ENCODE measurements around the gene PDS5A.

The PDS5A gene

GRCh38 chr4:39834269-39834668 is 143.4 kb downstream of the PDS5A start:
- H3K4me3 ChIP-seq: no peak overlapping the region
- no peak for DNase-seq
- H3K36me3 ChIP-seq: peaks cover 39 to 95% (median 76%) of the 10 kb centered on the region in 3 donors
- intact Hi-C loops (cut with DNase I; ENCODE audit: low total_unique reads): no loop called here
- H3K27ac ChIP-seq: no peak overlapping the region
- H3K4me1 ChIP-seq: no peaks in the 10 kb centered on the region
- no peaks in the 10 kb centered on the region for H3K27me3 ChIP-seq
- TF ChIP-seq, protein P1, sequence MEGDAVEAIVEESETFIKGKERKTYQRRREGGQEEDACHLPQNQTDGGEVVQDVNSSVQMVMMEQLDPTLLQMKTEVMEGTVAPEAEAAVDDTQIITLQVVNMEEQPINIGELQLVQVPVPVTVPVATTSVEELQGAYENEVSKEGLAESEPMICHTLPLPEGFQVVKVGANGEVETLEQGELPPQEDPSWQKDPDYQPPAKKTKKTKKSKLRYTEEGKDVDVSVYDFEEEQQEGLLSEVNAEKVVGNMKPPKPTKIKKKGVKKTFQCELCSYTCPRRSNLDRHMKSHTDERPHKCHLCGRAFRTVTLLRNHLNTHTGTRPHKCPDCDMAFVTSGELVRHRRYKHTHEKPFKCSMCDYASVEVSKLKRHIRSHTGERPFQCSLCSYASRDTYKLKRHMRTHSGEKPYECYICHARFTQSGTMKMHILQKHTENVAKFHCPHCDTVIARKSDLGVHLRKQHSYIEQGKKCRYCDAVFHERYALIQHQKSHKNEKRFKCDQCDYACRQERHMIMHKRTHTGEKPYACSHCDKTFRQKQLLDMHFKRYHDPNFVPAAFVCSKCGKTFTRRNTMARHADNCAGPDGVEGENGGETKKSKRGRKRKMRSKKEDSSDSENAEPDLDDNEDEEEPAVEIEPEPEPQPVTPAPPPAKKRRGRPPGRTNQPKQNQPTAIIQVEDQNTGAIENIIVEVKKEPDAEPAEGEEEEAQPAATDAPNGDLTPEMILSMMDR (IDR thresholded peaks at IDR 0.05): no peak
- H3K9me3 ChIP-seq: no peaks in the 10 kb centered on the region

DNA sequence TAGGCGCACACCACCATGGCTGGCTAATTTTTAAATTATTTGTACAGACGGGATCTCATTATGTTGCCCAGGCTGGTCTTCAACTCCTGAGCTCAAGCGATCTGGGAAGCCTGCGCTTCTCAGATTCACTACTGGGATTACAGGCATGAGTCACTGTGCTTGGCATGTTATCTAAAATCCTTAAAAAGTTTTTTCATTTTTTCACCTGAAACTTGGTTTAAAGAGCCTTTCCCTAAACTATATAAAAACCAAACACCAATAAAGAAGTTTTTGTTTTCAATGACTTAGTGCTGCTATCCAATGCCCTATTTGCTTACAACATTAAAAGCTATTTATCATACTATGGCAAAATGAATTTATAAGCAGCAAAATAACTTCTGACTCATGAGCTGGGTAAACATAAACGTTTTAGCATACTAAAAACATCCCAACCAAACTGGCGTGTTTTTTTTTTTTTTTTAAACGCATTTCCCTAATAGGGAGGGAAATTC is 151.9 kb downstream of the PDS5A start:
- no peaks in the 10 kb centered on the region for H3K9me3 ChIP-seq
- DNase-seq: no peak
- TF ChIP-seq, protein P1 (IDR thresholded peaks at IDR 0.05): no peak
- H3K4me1 ChIP-seq: no peaks in the 10 kb centered on the region
- H3K36me3 ChIP-seq: peaks cover 10 to 72% (median 26%) of the 10 kb centered on the region in 3 donors
- no peak overlapping the region for H3K27ac ChIP-seq
- H3K4me3 ChIP-seq: no peak overlapping the region
- no peaks in the 10 kb centered on the region for H3K27me3 ChIP-seq
- intact Hi-C loops (cut with DNase I; ENCODE audit: low total_unique reads): no loop called here

- Histone ChIP-seq H3K36me3 (peaks cover 6 to 65% (median 22%) of the 10 kb centered on the region in 3 donors), H3K9me3 (no peaks in the 10 kb centered on the region), H3K27ac (no peak overlapping the region), H3K4me1 (no peaks in the 10 kb centered on the region), H3K4me3 (no peak overlapping the region), H3K27me3 (no peaks in the 10 kb centered on the region)
- intact Hi-C loops (cut with DNase I; ENCODE audit: low total_unique reads): no loop called here
- TF ChIP-seq, protein P1 (IDR thresholded peaks at IDR 0.05): no peak
- DNase-seq: no peak
Observed at GRCh38 chr4:39825090-39825489, 152.6 kb downstream of the PDS5A start.

DNA sequence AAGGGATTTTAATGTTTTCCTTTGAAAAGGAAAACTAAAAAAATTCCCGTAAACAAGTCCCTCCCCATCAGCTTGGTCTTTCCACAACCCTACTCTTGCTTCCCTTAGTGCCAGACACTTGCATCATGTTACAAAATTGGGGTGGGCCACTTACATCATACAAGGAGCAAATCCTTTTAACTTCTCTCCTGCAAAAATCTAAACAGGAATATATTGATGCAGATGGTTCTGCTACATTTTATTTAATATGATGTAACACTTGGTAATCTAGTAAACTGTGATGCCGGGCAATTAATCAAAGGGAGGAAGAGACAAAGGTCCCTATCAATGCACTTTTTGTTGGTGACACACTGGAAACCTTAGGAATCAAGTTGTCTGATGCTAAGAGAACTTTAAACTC is 154.5 kb downstream of the PDS5A start:
- no peaks in the 10 kb centered on the region for H3K27me3 ChIP-seq
- H3K36me3 ChIP-seq: peaks cover 0 to 46% (median 10%) of the 10 kb centered on the region in 3 donors
- intact Hi-C loops (cut with DNase I; ENCODE audit: low total_unique reads): no loop called here
- H3K4me3 ChIP-seq: no peak overlapping the region
- H3K27ac ChIP-seq: no peak overlapping the region
- TF ChIP-seq, protein P1 (IDR thresholded peaks at IDR 0.05): no peak
- no peak for DNase-seq
- no peaks in the 10 kb centered on the region for H3K4me1 ChIP-seq
- no peaks in the 10 kb centered on the region for H3K9me3 ChIP-seq

GRCh38 chr4:39822662-39823061 is 155.0 kb downstream of the PDS5A start:
- intact Hi-C loops (cut with DNase I; ENCODE audit: low total_unique reads): no loop called here
- H3K9me3 ChIP-seq: no peaks in the 10 kb centered on the region
- TF ChIP-seq, protein P1 (IDR thresholded peaks at IDR 0.05): no peak
- no peaks in the 10 kb centered on the region for H3K27me3 ChIP-seq
- H3K4me3 ChIP-seq: no peak overlapping the region
- DNase-seq: no peak
- H3K4me1 ChIP-seq: no peaks in the 10 kb centered on the region
- no peak overlapping the region for H3K27ac ChIP-seq
- H3K36me3 ChIP-seq: peaks cover 0 to 44% (median 6%) of the 10 kb centered on the region in 3 donors

DNA sequence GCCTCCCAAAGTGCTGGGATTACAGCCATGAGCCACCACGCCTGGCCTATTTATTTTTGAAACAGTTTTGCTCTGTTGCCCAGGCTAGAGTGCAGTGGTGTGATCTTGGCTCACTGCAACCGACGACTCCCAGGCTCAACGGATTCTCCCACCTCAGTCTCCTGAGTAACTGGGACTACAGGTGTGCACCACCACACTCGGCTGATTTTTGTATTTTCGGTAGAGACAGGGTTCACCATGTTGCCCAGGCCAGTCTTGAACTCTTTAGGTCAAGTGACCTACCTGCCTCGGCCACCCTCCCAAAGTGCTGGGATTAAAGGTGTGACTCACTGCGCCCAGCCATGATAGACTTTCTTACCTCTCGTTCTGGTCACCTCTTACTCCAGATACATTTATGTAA is 155.8 kb downstream of the PDS5A start:
- H3K27ac ChIP-seq: no peak overlapping the region
- peaks cover 0 to 39% (median 6%) of the 10 kb centered on the region in 3 donors for H3K36me3 ChIP-seq
- intact Hi-C loops (cut with DNase I; ENCODE audit: low total_unique reads): no loop called here
- no peak overlapping the region for H3K4me3 ChIP-seq
- no peaks in the 10 kb centered on the region for H3K4me1 ChIP-seq
- no peaks in the 10 kb centered on the region for H3K27me3 ChIP-seq
- no peaks in the 10 kb centered on the region for H3K9me3 ChIP-seq
- DNase-seq: no peak
- TF ChIP-seq, protein P1 (IDR thresholded peaks at IDR 0.05): no peak
